GM18520 (cell line): Measurements from ENCODE around the gene TPRX1.

Experiments used
- ATAC-seq: cut with Tn5 transposase; IDR thresholded peaks from one replicate; pipeline ENCODE4 v1.9.1; 2021; ENCODE audit not compliant: unreplicated experiment

The TPRX1 gene

GRCh38 chr19:47752440-47753211 is 51.7 kb downstream of the TPRX1 start:
- no peak for ATAC-seq
